H1 (cell line): Measurements from ENCODE around the gene FHIT. TPM values are rescaled to one million over a fixed set of nuclear protein-coding genes. Genes with fewer than 3 reads are reported as not detected.
A peak's percentile ranks its signal among the peaks of the same experiment; 100 is the strongest.

Experiments
- CTCF ChIA-PET: fragments of 300-600 bp; sonication (Branson Sonifier 250); formaldehyde crosslinking; loops from one replicate; lab custom pipeline; 2021; ENCODE audit not compliant: partially characterized antibody; lab: Charles Lee
- POLR2A ChIA-PET: fragments of 300-600 bp; sonication (Branson Sonifier 250); formaldehyde crosslinking; loops from one replicate; lab custom pipeline; 2021; ENCODE audit warnings: inconsistent platforms; ENCODE audit not compliant: partially characterized antibody; lab: Charles Lee
- DNase-seq, 2 experiments: peaks; one replicate each; pipeline versions ENCODE4 v3.0.0 to v3.0.0-alpha.2; 2010 to 2022; ENCODE audit warnings: low spot score in 2 of 2, low read depth in 1 of 2, mixed read lengths in 1 of 2
- FAIRE-seq: peaks from 2 replicates; lab custom pipeline; 2011; peaks lifted over from hg19 to GRCh38; lab: Jason Lieb, UNC
- H2AFZ ChIP-seq: 2 replicates; pipeline ENCODE4 v1.8.1; 2012; ENCODE audit warnings: low read length, inconsistent platforms
- H2AK5ac ChIP-seq: 2 replicates; pipeline ENCODE4 v1.6.1; 2013; ENCODE audit warnings: low read depth, low read length
- H2BK120ac ChIP-seq: replicated peaks from 2 replicates; pipeline ENCODE3; 2013; ENCODE audit warnings: low read depth, low read length, inconsistent platforms
- H2BK12ac ChIP-seq: 2 replicates; pipeline ENCODE4 v1.6.1; 2013; ENCODE audit warnings: low read depth, low read length
- H2BK15ac ChIP-seq: 2 replicates; pipeline ENCODE4 v1.6.1; 2013; ENCODE audit warnings: low read length
- H2BK20ac ChIP-seq: 2 replicates; pipeline ENCODE4 v1.6.1; 2013; ENCODE audit warnings: low read length
- H2BK5ac ChIP-seq: 2 replicates; pipeline ENCODE4 v1.6.1; 2013; ENCODE audit warnings: low read depth, low read length
- H3K14ac ChIP-seq: 2 replicates; pipeline ENCODE4 v1.6.1; 2013; ENCODE audit warnings: inconsistent platforms; ENCODE audit not compliant: insufficient read length
- H3K18ac ChIP-seq: 2 replicates; pipeline ENCODE4 v1.6.1; 2013; ENCODE audit warnings: low read length; ENCODE audit errors: extremely low read depth
- H3K23ac ChIP-seq: 2 replicates; pipeline ENCODE4 v1.6.1; 2013; ENCODE audit warnings: inconsistent platforms; ENCODE audit not compliant: insufficient read length
- H3K23me2 ChIP-seq: 2 replicates; pipeline ENCODE4 v1.6.1; 2013; ENCODE audit warnings: low read depth, low read length
- H3K27ac ChIP-seq: 2 replicates; pipeline ENCODE4 v1.6.1; 2011; ENCODE audit warnings: low read depth, low read length, inconsistent platforms
- H3K27me3 ChIP-seq, 4 experiments: replicated peaks in 1 of 4; 1 replicate in 1 of 4; 2 replicates in 3 of 4; pipeline versions ENCODE4 v1.6.1 to v1.8.1; 2011 to 2013; ENCODE audit warnings: low read length in 3 of 4, mild to moderate bottlenecking in 3 of 4, inconsistent platforms in 2 of 4, mixed read lengths in 2 of 4, moderate library complexity in 1 of 4; ENCODE audit not compliant: control insufficient read depth in 3 of 4, insufficient read depth in 3 of 4; ENCODE audit errors: extremely low read depth in 1 of 4
- H3K36me3 ChIP-seq, 4 experiments: 2 replicates each; pipeline versions ENCODE4 v1.6.1 to v1.8.1; 2011 to 2013; ENCODE audit warnings: mild to moderate bottlenecking in 4 of 4, low read length in 3 of 4, moderate library complexity in 2 of 4, control low read depth in 1 of 4, inconsistent platforms in 1 of 4; ENCODE audit not compliant: insufficient read depth in 4 of 4, control insufficient read depth in 2 of 4
- H3K4ac ChIP-seq: replicated peaks from 2 replicates; pipeline ENCODE3; 2013; ENCODE audit warnings: low read length, low read depth, mixed read lengths, inconsistent platforms; ENCODE audit not compliant: insufficient read length
- H3K4me1 ChIP-seq, 4 experiments: replicated peaks in 1 of 4; 1 replicate in 1 of 4; 2 replicates in 3 of 4; pipeline versions ENCODE4 v1.6.1 to v1.8.1; 2011 to 2013; ENCODE audit warnings: low read length in 3 of 4, inconsistent platforms in 2 of 4, mixed read lengths in 1 of 4; ENCODE audit not compliant: insufficient read depth in 4 of 4, control insufficient read depth in 3 of 4
- H3K4me2 ChIP-seq, 2 experiments: 2 replicates each; pipeline versions ENCODE4 v1.6.1 to v1.8.1; 2011 to 2013; ENCODE audit warnings: low read depth in 2 of 2, low read length in 2 of 2, control low read depth in 1 of 2, inconsistent platforms in 1 of 2, mild to moderate bottlenecking in 1 of 2; ENCODE audit not compliant: insufficient read depth in 1 of 2
- H3K4me3 ChIP-seq, 4 experiments: fragments of 200-600, 300-600 bp in 1 of 4; sonication (generic), shearing (Covaris generic), sonication (Bioruptor Twin) in 1 of 4; 2 replicates each; pipeline versions ENCODE4 v1.5.1 to v1.8.1; 2011 to 2016; ENCODE audit warnings: low read length in 4 of 4, low read depth in 3 of 4, control low read depth in 2 of 4, inconsistent platforms in 2 of 4, mild to moderate bottlenecking in 2 of 4, mixed read lengths in 1 of 4, moderate library complexity in 1 of 4; ENCODE audit not compliant: insufficient read depth in 2 of 4; ENCODE audit errors: extremely low read depth in 1 of 4
- H3K56ac ChIP-seq: replicated peaks from 2 replicates; pipeline ENCODE3; 2013; ENCODE audit warnings: low read depth, mild to moderate bottlenecking, mixed read lengths, low read length, inconsistent platforms; ENCODE audit not compliant: insufficient read length
- H3K79me1 ChIP-seq: 2 replicates; pipeline ENCODE4 v1.6.1; 2013; ENCODE audit warnings: low read depth, low read length, control low read depth
- H3K79me2 ChIP-seq, 2 experiments: 2 replicates each; pipeline versions ENCODE4 v1.6.1 to v1.8.1; 2012 to 2013; ENCODE audit warnings: low read length in 2 of 2, mild to moderate bottlenecking in 2 of 2, inconsistent platforms in 1 of 2; ENCODE audit not compliant: insufficient read depth in 2 of 2, control insufficient read depth in 1 of 2
- H3K9ac ChIP-seq, 4 experiments: replicated peaks in 1 of 4; 1 replicate in 1 of 4; 2 replicates in 3 of 4; pipeline versions ENCODE4 v1.6.1 to v1.8.1; 2011 to 2013; ENCODE audit warnings: low read depth in 3 of 4, low read length in 3 of 4, control low read depth in 2 of 4, mild to moderate bottlenecking in 2 of 4, moderate library complexity in 2 of 4, inconsistent platforms in 1 of 4; ENCODE audit errors: extremely low read depth in 1 of 4
- H3K9me3 ChIP-seq, 2 experiments: 2 replicates each; pipeline versions ENCODE4 v1.6.1 to v1.8.1; 2012 to 2013; ENCODE audit warnings: mild to moderate bottlenecking in 2 of 2, moderate library complexity in 2 of 2, control low read depth in 1 of 2, inconsistent platforms in 1 of 2, low read depth in 1 of 2, low read length in 1 of 2, mixed read lengths in 1 of 2; ENCODE audit not compliant: insufficient read depth in 2 of 2
- H4K20me1 ChIP-seq, 2 experiments: replicated peaks in 1 of 2; 2 replicates each; pipeline versions ENCODE3 to v1.8.1; 2011 to 2013; ENCODE audit warnings: inconsistent platforms in 2 of 2, low read length in 2 of 2, mild to moderate bottlenecking in 1 of 2; ENCODE audit not compliant: insufficient read depth in 2 of 2, control insufficient read depth in 1 of 2
- H4K5ac ChIP-seq: 2 replicates; pipeline ENCODE4 v1.6.1; 2013; ENCODE audit warnings: low read length, low read depth, mixed read lengths, inconsistent platforms; ENCODE audit not compliant: insufficient read length
- H4K8ac ChIP-seq: 2 replicates; pipeline ENCODE4 v1.8.0; 2013; ENCODE audit warnings: mild to moderate bottlenecking, moderate library complexity, low read length, inconsistent platforms; ENCODE audit not compliant: insufficient read depth; ENCODE audit errors: extremely low read depth
- H4K91ac ChIP-seq: replicated peaks from 2 replicates; pipeline ENCODE3; 2013; ENCODE audit warnings: low read length, mixed read lengths, inconsistent platforms; ENCODE audit not compliant: insufficient read length
- EP300 ChIP-seq, 2 experiments: IDR thresholded peaks; 1 replicate in 1 of 2; 2 replicates in 1 of 2; pipeline ENCODE4 v1.6.1; 2011 to 2012; ENCODE audit warnings: low read depth in 2 of 2, low read length in 2 of 2, mild to moderate bottlenecking in 2 of 2, borderline replicate concordance in 1 of 2, inconsistent platforms in 1 of 2, moderate library complexity in 1 of 2
- HDAC6 ChIP-seq: IDR thresholded peaks from one replicate; pipeline ENCODE4 v1.7.1; 2012; ENCODE audit warnings: low read depth, mild to moderate bottlenecking, inconsistent platforms, low read length, moderate library complexity
- MAX ChIP-seq: IDR thresholded peaks from 2 replicates; pipeline ENCODE4 v1.6.1; 2012; ENCODE audit warnings: inconsistent platforms
- WGBS, 2 experiments: shearing (Covaris generic) in 1 of 2; methylation state at CpG; one replicate each; pipeline versions ENCODE4 v1.1.6 to v1.1.7; 2013 to 2015; ENCODE audit warnings: low lambda C conversion rate in 2 of 2, mixed read lengths in 2 of 2, inconsistent platforms in 1 of 2, low coverage in 1 of 2, missing lambda C conversion rate in 1 of 2; ENCODE audit not compliant: insufficient replicate concordance in 2 of 2, insufficient coverage in 1 of 2, insufficient read length in 1 of 2; ENCODE audit errors: extremely low coverage in 1 of 2, missing lambda C conversion rate in 1 of 2; 5-methylcytosine and 5-hydroxymethylcytosine counted together
- polyA plus RNA-seq, 7 experiments: library from polyadenylated mRNA; depleted of rRNA in 3 of 7; stranded (reverse) in 5 of 7; unstranded in 2 of 7; fragments of >200 nt in 5 of 7; fragments of 200-250 nt in 2 of 7; gene quantifications; 1 replicate in 5 of 7; 2 replicates in 1 of 7; 4 replicates in 1 of 7; pipeline versions ENCODE4 v1.2.1 to v1.2.3, GENCODE V29; 2011 to 2013; ENCODE audit warnings: missing spikeins in 2 of 7, mixed read lengths in 2 of 7
- total RNA-seq: library from RNA; stranded (reverse); fragmentation: NEBNext Ultra II Directional; extraction: Animal tissue kit (Norgen Biotek cat#: 25700); gene quantifications from 2 replicates; pipeline ENCODE4 v1.2.1, GENCODE V29; 2021

The FHIT gene
- total and polyA plus RNA-seq, 2 of the 8 experiments (the other 6 are each of a cell fraction or from before 2014, with no cell fraction given) = 1.2 to 3.2 TPM

GRCh38 chr3:60010781-60011180 is 1240.5 kb downstream of the FHIT start:
- Histone ChIP-seq H2AK5ac (no peak overlapping the region), H3K9me3 (no peaks in the 10 kb centered on the region), H3K14ac (no peak overlapping the region), H2BK15ac (no peak overlapping the region), H3K18ac (no peak overlapping the region), H4K8ac (no peak overlapping the region), H4K91ac (no peak overlapping the region), H3K27ac (no peak overlapping the region), H3K4me2 (0 out of 4 replicates have a peak overlapping the region, but pooled peaks of 1 of the 2 experiments have one; percentile 19), H2BK12ac (no peak overlapping the region), H2BK120ac (no peak overlapping the region), H3K27me3 (no peaks in the 10 kb centered on the region), H3K4me1 (peaks cover 0 to 5% (median 2%) of the 10 kb centered on the region in 4 experiments; a peak in 2 of 7 replicates), H3K4me3 (no peak overlapping the region), H3K56ac (no peak overlapping the region), H3K23me2 (no peaks in the 10 kb centered on the region), H3K23ac (no peak overlapping the region), H2BK5ac (no peak overlapping the region), H2AFZ (no peak overlapping the region), H4K20me1 (no peaks in the 10 kb centered on the region), H4K5ac (no peak overlapping the region), H3K36me3 (no peaks in the 10 kb centered on the region), H2BK20ac (no peak overlapping the region), H3K4ac (no peak overlapping the region), H3K9ac (no peak overlapping the region), H3K79me2 (no peaks in the 10 kb centered on the region), H3K79me1 (no peaks in the 10 kb centered on the region)
- FAIRE-seq (no peak), DNase-seq (no peak)
- 92% methylated on average over 4 of the region's 4 CpGs; no CpG with 5 or more reads in 1 of the 2 experiments for WGBS, 2 experiments
- ChIA-PET CTCF (no interaction called here), POLR2A (no interaction called here)
- TF ChIP-seq MAX (no peak), EP300 (IDR thresholded peaks at IDR 0.05; ENCODE audit: borderline replicate concordance in 1 of 2, low read depth in 2 of 2, low read length in 2 of 2) (no peak), HDAC6 (no peak)
